Upper lobe of left lung (tissue), 6 donors: ENCODE measurements around the gene CRIP1. TPM values are rescaled to one million over a fixed set of nuclear protein-coding genes. Genes with fewer than 3 reads are reported as not detected.

Experiments used
- ATAC-seq, 2 donors: fragments of 200-7000 bp; cut with Tn5 transposase; one replicate each; pipeline ENCODE4 v1.9.1; 2022; ENCODE audit warnings: mild to moderate bottlenecking in 2 of 2, moderate library complexity in 2 of 2; ENCODE audit not compliant: low FRiP score in 2 of 2
- DNase-seq, 2 donors: peaks; one replicate each; pipeline ENCODE4 v3.0.0-alpha.2; 2019 to 2020
- H3K27ac ChIP-seq, 4 donors: fragments of 200-600 bp; sonication (generic); one replicate each; pipeline ENCODE4 v1.5.1; 2016 to 2019
- H3K27me3 ChIP-seq, 4 donors: fragments of 200-600 bp; sonication (generic); one replicate each; pipeline ENCODE4 v1.5.1; 2017 to 2019
- H3K36me3 ChIP-seq, 4 donors: fragments of 200-600 bp; sonication (generic); one replicate each; pipeline ENCODE4 v1.5.1; 2016 to 2019
- H3K4me1 ChIP-seq, 4 donors: fragments of 200-600 bp; sonication (generic); one replicate each; pipeline ENCODE4 v1.5.1; 2018 to 2019
- H3K4me3 ChIP-seq, 4 donors: fragments of 200-600 bp; sonication (generic); one replicate each; pipeline ENCODE4 v1.5.1; 2017 to 2019; ENCODE audit warnings: mild to moderate bottlenecking in 2 of 4, moderate library complexity in 1 of 4
- H3K9me3 ChIP-seq, 4 donors: fragments of 200-600 bp; sonication (generic); one replicate each; pipeline ENCODE4 v1.5.1; 2018 to 2019
- CTCF ChIP-seq, 6 experiments: fragments of 450-650 bp in 4 of 6; fragments of 200-600 bp in 2 of 6; sonication (generic) in 2 of 6; IDR thresholded peaks; one replicate each; pipeline ENCODE4 v1.5.1; 2016 to 2019; ENCODE audit warnings: antibody characterized with exemption in 6 of 6
- EP300 ChIP-seq, 4 donors: sonication (generic); formaldehyde crosslinking; IDR thresholded peaks; one replicate each; pipeline ENCODE4 v1.5.1; 2017; ENCODE audit warnings: antibody characterized with exemption in 4 of 4, control low read depth in 2 of 4
- POLR2A ChIP-seq, 4 donors: fragments of 450-650 bp; IDR thresholded peaks; one replicate each; pipeline ENCODE4 v1.5.1; 2016 to 2017; ENCODE audit warnings: antibody characterized with exemption in 4 of 4, mild to moderate bottlenecking in 2 of 4
- POLR2AphosphoS5 ChIP-seq, 2 donors: sonication (generic); formaldehyde crosslinking; IDR thresholded peaks; one replicate each; pipeline ENCODE4 v1.5.1; 2017; ENCODE audit warnings: antibody characterized with exemption in 2 of 2
- WGBS, 2 donors: methylation state at CpG; one replicate each; pipeline ENCODE4 v1.1.5; 2017 to 2018; 5-methylcytosine and 5-hydroxymethylcytosine counted together
- total RNA-seq, 6 donors: library from RNA; depleted of rRNA in 4 of 6; stranded (reverse); fragments of >200 nt in 4 of 6; gene quantifications; one replicate each; pipeline versions ENCODE4 v1.1.0 to v1.2.1, GENCODE V29; 2016 to 2021
- donor health status: DM: no; HTN: no; CAD: no; lungs with moderate emphysema.
- donor health status: DM: no; HTN: yes; CAD: no; lungs with severe emphysema.

CRIP1 gene
- total RNA-seq, 6 donors from 2014 or later = 26.2 to 425 (median 200) TPM

- DNase-seq (peak in 1 of 2 donors; percentile 83), ATAC-seq (no peak)
- Histone ChIP-seq H3K27me3 (no peaks in the 10 kb centered on the region), H3K4me3 (peak overlapping the region in 1 of 4 donors; percentile 69), H3K9me3 (no peaks in the 10 kb centered on the region), H3K36me3 (peaks cover 0 to 8% (median 3%) of the 10 kb centered on the region in 4 donors), H3K27ac (peak overlapping the region in 1 of 4 donors; percentile 88), H3K4me1 (peaks cover 31 to 42% (median 36%) of the 10 kb centered on the region in 4 donors)
- 90% methylated on average over 2 to 24 of the region's 24 CpGs for WGBS, 2 donors
- TF ChIP-seq EP300 (IDR thresholded peaks at IDR 0.05) = no peak
- TF ChIP-seq POLR2A (IDR thresholded peaks at IDR 0.05) = no peak
- TF ChIP-seq CTCF (IDR thresholded peaks at IDR 0.05) = no peak
- no peak for TF ChIP-seq POLR2AphosphoS5 (IDR thresholded peaks at IDR 0.05)
These were observed 5.6 kb downstream of the CRIP1 start for GRCh38 chr14:105492031-105492970.

GRCh38 chr14:105492971-105493871 lies 6.5 kb downstream of the CRIP1 start:
- Histone ChIP-seq H3K4me3 (no peak overlapping the region), H3K36me3 (peaks cover 0 to 12% (median 3%) of the 10 kb centered on the region in 4 donors), H3K9me3 (no peaks in the 10 kb centered on the region), H3K27me3 (no peaks in the 10 kb centered on the region), H3K4me1 (peaks cover 23 to 33% (median 27%) of the 10 kb centered on the region in 4 donors), H3K27ac (no peak overlapping the region)
- WGBS, 2 donors = 86 to 100% methylated on average over 8 to 9 of the region's 20 CpGs
- TF ChIP-seq EP300 (IDR thresholded peaks at IDR 0.05) (no peak), POLR2AphosphoS5 (IDR thresholded peaks at IDR 0.05) (no peak), POLR2A (IDR thresholded peaks at IDR 0.05) (no peak), CTCF (IDR thresholded peaks at IDR 0.05) (no peak)
- peak; percentile 19 to 79 for DNase-seq
- ATAC-seq = no peak

- DNase-seq (peak; percentile 18 to 77), ATAC-seq (no peak)
- H3K27ac ChIP-seq = no peak overlapping the region
- TF ChIP-seq POLR2AphosphoS5 (IDR thresholded peaks at IDR 0.05) (no peak), EP300 (IDR thresholded peaks at IDR 0.05) (no peak)
- H3K4me3 ChIP-seq = no peak overlapping the region
- no peaks in the 10 kb centered on the region for H3K27me3 ChIP-seq
- H3K36me3 ChIP-seq = peaks cover 0 to 14% (median 5%) of the 10 kb centered on the region in 4 donors
- 92 to 100% methylated on average over 3 to 10 of the region's 16 CpGs for WGBS, 2 donors
- no peaks in the 10 kb centered on the region for H3K9me3 ChIP-seq
- peaks cover 14 to 24% (median 19%) of the 10 kb centered on the region in 4 donors for H3K4me1 ChIP-seq
These were observed 7.4 kb downstream of the CRIP1 start for GRCh38 chr14:105493921-105494605.

GRCh38 chr14:105494606-105494929 lies 7.9 kb downstream of the CRIP1 start:
- Histone ChIP-seq H3K9me3 (no peaks in the 10 kb centered on the region), H3K36me3 (peaks cover 0 to 14% (median 5%) of the 10 kb centered on the region in 4 donors), H3K4me3 (no peak overlapping the region), H3K27ac (no peak overlapping the region), H3K4me1 (peaks cover 9 to 19% (median 14%) of the 10 kb centered on the region in 4 donors), H3K27me3 (no peaks in the 10 kb centered on the region)
- TF ChIP-seq POLR2A (IDR thresholded peaks at IDR 0.05) (no peak), EP300 (IDR thresholded peaks at IDR 0.05) (no peak)
- no peak for ATAC-seq
- DNase-seq = no peak
- WGBS, 2 donors = 92 to 95% methylated on average over 6 of the region's 6 CpGs

GRCh38 chr14:105495101-105495989 lies 8.7 kb downstream of the CRIP1 start:
- 95 to 97% methylated on average over 6 to 16 of the region's 18 CpGs for WGBS, 2 donors
- ATAC-seq = no peak
- TF ChIP-seq CTCF (IDR thresholded peaks at IDR 0.05) = no peak
- TF ChIP-seq POLR2A (IDR thresholded peaks at IDR 0.05) = no peak
- no peak for TF ChIP-seq POLR2AphosphoS5 (IDR thresholded peaks at IDR 0.05)
- Histone ChIP-seq H3K4me3 (no peak overlapping the region), H3K27ac (no peak overlapping the region), H3K4me1 (peaks cover 6 to 11% (median 8%) of the 10 kb centered on the region in 4 donors), H3K27me3 (no peaks in the 10 kb centered on the region), H3K9me3 (no peaks in the 10 kb centered on the region), H3K36me3 (peaks cover 0 to 14% (median 5%) of the 10 kb centered on the region in 4 donors)
- peak; percentile 18 to 85 for DNase-seq
